HG03457 (cell line): ENCODE data around the gene ADCK2.
"Not testable (repeated sequence)": the region's sequence is repeated elsewhere in the genome, so short reads cannot be mapped to it uniquely, and the experiment has no call there.

Experiments
- ATAC-seq: cut with Tn5 transposase; IDR thresholded peaks from one replicate; pipeline ENCODE4 v1.9.1; 2021; ENCODE audit warnings: moderate number of reproducible peaks; ENCODE audit not compliant: unreplicated experiment

Gene ADCK2, protein sequence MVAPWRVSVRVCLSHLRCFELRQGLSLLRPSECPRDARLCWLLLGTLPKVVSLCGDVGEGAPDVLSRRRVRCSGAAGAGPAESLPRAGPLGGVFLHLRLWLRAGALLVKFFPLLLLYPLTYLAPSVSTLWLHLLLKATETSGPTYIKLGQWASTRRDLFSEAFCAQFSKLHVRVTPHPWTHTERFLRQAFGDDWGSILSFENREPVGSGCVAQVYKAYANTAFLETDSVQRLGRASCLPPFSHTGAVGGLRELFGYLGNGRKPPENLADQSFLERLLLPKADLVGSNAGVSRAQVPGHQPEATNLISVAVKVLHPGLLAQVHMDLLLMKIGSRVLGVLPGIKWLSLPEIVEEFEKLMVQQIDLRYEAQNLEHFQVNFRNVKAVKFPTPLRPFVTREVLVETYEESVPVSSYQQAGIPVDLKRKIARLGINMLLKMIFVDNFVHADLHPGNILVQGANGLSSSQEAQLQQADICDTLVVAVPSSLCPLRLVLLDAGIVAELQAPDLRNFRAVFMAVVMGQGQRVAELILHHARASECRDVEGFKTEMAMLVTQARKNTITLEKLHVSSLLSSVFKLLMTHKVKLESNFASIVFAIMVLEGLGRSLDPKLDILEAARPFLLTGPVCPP

DNA sequence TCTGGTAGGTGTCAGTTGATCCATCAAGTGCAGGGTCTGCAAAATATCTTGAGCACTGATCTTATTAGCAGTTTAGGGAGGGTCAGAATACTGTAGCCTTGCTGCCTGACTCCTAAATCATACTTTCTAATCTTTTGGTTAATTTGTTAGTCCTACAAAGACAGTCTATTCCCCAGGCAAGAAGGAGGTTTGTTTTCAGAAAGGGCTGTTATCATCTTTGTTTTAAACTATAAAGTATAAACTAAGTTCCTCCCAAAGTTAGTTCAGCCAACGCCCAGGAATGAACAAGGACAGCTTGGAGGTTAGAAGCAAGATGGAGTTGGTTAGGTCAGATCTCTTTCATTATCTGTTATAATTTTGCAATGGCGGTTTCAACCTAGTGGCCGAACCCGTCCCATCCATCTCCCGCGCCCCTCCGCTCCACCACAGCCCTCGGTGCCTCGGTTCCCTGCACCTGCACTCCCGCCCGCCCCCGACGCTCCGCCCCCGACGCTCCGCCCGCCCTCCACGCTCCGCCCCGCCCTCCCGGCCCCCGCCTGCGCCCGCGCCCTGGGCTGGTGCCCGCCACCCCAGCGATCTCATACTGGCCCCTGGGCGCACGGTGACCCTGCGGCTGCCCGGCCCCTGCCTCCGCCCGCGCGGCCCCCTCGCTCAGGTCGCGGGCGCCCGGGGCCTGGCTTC, at the start of gene ADCK2:
TSS of gene ADCK2 (plus strand) at position 564 of the 681 bp plus-strand sequence. CDS start 386 bp downstream, outside the sequence.
- ATAC-seq, result peak; percentile 33

DNA sequence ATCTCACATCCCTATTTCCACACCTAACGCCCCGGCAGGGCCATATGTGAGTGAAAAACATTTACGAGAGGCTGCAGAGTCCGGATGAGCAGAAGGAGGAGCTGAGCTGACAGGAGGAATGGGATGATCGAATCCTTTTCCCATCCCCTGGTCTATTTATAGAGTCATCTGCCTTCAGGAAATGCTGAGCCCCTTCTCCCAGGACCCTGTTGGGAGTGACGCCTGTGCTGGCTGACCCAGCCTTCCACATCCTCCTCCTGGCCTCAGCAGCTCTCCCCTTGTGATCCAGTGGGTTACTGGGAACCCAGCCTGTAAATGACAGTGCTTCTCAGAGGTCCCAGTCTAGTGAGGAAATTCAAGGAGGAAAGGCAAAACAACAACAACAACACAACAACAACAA, 48.8 kb upstream of the ADCK2 start:
- ATAC-seq, result no peak

DNA sequence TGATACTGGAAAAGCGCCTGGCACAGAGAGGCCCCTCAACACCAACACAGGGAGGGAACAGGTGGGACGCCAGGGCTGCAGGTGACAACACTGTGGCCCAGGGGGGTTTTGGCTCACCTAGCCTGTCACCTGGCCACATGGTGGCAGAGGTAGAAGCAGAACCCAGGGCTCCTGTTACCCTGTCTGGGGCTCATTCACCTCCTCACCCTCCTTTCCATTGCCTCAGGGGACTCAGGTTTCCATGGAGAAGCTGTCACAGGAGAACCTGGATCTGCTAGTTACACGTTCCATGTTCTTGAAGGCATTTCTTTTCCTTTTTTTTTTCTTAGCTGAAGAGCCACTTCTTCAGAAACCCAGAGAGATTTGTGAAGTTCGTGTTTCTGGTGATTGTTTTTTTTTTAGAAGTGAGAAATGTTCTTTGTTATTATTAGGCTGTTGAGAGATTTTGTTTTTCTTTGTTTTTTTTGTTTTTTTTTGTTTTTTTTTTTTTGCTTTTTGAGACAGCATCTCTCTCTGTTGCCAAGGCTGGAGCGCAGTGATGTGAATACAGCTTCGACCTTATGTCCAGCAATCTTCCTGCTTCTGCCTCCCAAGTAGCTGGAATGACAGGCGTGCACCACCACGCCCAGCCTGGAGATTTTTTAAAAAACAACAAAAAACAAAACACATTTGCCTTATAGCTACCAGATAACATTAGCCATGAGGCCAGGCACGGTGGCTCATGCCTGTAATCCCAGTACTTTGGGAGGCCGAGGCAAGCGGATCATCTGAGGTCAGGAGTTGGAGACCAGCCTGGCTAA, 48.2 kb upstream of the ADCK2 start:
- ATAC-seq, result no peak

DNA sequence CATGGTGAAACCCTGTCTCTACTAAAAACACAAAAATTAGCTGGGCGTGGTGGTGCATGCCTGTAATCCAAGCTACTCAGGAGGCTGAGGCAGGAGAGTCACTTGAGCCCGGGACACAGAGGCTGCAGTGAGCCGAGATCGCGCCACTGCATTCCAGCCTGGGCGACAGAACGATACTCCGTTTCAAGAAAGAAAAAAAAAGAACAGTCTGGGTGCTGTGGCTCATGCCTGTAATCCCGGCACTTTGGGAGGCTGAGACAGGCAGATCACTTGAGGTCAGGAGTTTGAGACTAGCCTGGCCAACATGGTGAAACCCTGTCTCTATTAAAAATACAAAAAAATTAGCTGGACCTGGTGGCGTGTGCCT, 47.6 kb upstream of the ADCK2 start:
- not testable (repeated sequence) for ATAC-seq

DNA sequence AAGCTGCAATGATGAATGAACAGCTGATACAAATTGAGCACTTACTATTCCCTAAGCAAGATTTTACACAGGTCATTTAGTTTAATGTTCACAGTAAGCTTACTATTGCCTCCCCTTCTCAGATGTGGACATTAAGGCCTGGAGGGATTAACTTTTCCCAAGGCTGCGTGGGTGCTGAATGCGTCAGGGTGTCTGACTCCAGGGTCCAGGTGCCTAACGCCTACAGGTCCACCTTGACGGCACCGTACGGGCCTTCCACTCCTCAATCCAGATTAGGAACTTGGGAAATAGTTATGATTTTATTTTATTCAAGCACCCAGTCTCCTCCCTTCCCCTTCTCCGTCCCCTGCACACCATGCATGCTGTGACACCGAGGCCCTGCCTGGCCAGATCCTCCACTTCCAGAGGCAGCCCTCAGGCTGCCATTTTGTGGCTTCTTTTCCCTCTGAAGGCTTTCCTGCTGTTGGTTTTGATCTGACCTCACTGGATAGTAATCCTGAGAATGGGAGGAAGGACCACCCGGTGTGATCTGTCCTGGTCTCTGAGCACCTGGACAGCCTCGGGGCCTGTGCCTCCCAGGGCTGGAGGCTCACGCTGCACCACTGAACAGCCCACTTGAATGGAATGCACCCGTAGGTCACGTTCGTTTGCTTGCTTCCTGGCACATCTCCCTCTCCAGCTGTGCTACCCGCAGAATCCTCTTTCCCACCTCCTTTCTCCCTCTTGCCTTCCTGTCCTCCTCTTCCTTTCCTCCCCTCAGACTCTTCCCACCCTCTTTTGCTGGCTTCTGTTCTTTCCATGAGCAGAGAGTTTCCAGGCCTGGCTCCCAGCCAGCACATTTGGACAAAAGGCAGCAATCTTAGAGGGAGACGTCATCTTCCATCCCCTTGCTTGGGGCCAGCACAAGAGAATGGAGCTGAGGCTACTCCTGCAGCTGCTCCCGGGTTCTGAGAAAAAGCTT, 46.6 kb upstream of the ADCK2 start:
- no peak for ATAC-seq

DNA sequence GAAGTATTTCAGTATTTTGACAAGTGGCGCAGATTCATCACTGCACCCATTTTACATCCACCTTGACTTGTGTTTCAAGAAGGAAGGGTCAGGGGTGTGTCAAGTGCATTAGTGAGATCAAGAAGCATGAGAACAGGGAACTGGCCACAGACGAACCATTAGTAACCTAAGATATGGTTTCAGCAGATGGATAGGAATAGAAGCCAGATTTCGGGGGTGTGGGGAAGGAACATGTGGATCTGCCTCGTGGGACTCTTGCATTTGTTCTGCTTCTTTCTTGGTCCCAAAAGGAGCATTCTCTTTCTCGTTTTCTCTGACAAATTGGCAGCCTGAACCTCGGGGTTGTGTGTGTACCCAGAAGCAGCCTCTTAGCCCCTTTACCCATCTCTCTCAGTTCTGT, 41.7 kb upstream of the ADCK2 start:
- ATAC-seq, result no peak

DNA sequence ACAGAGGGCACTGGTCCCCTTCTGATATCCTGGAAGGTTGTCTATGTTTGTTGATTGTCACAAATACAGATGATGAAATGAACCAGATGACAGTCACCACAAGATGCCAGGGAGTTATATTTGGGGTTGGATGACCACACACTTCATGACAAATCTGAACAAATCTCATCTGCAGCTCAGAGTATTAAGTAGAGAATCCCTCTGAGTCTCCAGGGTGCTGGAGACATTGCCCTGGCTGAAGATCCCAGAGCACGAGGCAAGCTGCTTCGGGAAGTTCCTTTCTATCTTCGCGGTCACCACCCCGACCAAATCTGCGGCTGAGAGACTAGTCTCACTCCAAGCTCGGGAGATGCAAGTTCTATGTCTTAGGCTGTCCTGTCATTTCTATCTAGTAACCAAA, 41.1 kb upstream of the ADCK2 start:
- ATAC-seq, result no peak

- ATAC-seq, result no peak
Measured at GRCh38 chr7:140635345-140635744, 37.4 kb upstream of the ADCK2 start.

- ATAC-seq, result no peak
Measured at GRCh38 chr7:140635816-140636215, 36.9 kb upstream of the ADCK2 start.

DNA sequence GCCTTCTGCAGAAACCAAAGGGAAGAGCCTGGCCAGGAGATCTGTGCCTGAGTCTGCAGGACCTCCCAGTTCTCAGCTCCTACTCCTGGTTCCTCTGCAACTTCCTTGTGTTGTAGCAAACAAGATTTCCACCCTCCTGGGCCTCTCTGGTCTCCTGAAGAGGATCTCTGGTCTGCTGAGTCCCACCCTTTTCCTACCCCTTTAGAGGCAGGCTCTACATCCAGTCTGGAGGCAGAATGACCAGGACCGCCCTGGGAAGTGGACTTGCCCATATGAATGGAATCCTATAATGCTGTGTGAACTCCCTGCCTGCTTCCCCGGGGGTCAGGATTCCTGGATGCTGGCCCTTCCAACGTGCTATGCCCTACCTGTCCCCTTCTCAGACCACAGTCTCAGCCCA, 35.3 kb upstream of the ADCK2 start:
- ATAC-seq, result no peak

GRCh38 chr7:140638173-140638791, 34.5 kb upstream of the ADCK2 start:
- ATAC-seq, result no peak

- no peak for ATAC-seq
Measured at GRCh38 chr7:140639366-140640053, 33.2 kb upstream of the ADCK2 start.

GRCh38 chr7:140640060-140640637, 32.6 kb upstream of the ADCK2 start:
- no peak for ATAC-seq

DNA sequence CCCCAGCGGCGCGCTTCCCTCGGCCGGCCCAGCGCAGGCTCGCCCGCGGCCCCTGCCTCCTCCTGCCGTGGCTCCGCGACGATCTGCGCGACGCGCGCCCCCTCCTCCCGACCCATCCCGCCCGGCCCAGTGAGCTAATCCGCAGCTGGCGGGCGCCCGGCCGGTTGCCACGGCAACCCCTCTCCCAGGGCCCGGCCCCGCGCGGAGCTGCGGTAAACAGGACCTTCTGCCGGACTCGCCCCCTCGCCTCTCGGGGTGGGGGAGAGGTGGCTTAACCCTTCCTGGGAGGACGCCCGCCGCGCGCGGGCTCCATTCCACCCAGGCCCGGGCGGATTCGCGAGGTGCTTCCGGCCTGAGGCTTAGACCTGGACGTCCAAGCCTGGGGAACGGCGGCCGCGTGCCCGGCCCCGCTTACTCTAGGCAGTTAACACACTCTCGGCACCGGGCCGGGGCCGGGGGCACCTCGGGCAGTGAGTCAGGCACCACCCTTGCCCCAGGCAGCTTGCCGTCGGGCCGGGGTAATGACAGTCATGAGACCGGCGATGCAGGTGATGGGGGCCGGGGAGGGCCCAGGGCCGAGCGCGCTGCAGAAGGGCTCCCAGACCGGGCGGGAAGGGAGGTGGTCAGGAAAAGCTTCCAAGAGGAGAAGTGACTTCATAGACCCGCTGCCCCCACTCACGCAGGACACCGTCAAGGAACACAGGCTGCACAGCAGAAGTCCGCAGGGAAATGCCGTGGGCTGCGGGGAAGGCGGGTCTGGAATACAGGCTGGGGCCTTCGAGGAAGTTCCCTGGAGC, 31.8 kb upstream of the ADCK2 start, which contains the start of gene DENND2A:
TSS of gene DENND2A (minus strand) at position 87 of the 797 bp plus-strand sequence. CDS start 38,416 bp downstream, outside the sequence.
- no peak for ATAC-seq

DNA sequence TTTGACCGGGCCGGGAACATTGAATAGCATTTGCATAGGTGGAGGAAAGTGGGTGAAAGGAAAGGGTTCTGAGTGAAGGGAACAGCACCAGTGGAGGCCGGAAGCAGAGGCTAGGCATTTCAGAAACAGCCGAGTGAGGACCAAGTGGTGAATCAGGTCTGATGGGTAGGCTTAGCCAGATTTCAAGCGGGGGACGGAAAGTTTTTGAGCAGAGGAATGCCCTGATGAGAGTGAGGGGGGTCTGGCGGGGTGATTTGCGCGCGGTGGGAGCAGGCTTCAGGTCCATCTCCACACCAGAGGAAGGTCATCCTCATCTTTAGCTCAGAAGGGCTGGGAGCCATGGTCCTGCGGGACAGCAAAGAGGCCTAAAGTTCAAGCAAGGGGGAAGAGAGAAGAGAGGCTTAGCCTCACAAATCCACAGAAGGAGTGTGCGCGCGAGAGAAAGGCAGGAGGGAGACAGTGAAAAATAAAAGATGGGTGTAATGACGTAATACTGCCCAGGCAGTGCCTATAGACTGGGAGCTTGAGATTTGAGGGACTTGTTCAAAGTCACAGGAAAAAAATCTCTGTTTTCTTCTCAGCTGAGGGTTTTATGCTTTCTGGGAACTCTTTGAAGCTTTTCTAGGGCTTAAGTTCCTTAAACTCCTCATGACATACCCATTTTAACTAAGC, 31.1 kb upstream of the ADCK2 start:
- ATAC-seq, result no peak

- ATAC-seq, result no peak
Measured at GRCh38 chr7:140643416-140643815, 29.3 kb upstream of the ADCK2 start.

- ATAC-seq, result not testable (repeated sequence)
Measured at GRCh38 chr7:140644761-140645160, 28.0 kb upstream of the ADCK2 start.
